K562 (cell line): Measurements from ENCODE around the gene SLC49A3. TPM values are rescaled to one million over a fixed set of nuclear protein-coding genes. Genes with fewer than 3 reads are reported as not detected.
A peak's percentile ranks its signal among the peaks of the same experiment; 100 is the strongest.

ENCODE experiments used
- BHLHE40 ChIP-seq: IDR thresholded peaks from 2 replicates; pipeline ENCODE4 v1.6.1; 2011; ENCODE audit warnings: low read length, improper control_type of control experiment
- CBFA2T2 ChIP-seq: fragments of 450-650 bp; conservative IDR thresholded peaks from 2 replicates; pipeline ENCODE4 v1.6.1; 2017; ENCODE audit warnings: mild to moderate bottlenecking
- CHAMP1 ChIP-seq: fragments of 450-650 bp; IDR thresholded peaks from 2 replicates; pipeline ENCODE4 v1.6.1; 2016; ENCODE audit warnings: mild to moderate bottlenecking
- DDX20 ChIP-seq: fragments of 450-650 bp; IDR thresholded peaks from 2 replicates; pipeline ENCODE4 v1.6.1; 2016; ENCODE audit warnings: missing genetic modification characterization, low read depth, mild to moderate bottlenecking, missing compliant biosample characterization, moderate library complexity
- FUS ChIP-seq: fragments of 200-400 bp; formaldehyde crosslinking; optimal IDR thresholded peaks from 2 replicates; pipeline ENCODE3; 2017; ENCODE audit warnings: low read depth, low read length
- JUNB ChIP-seq: fragments of 450-650 bp; formaldehyde crosslinking; conservative IDR thresholded peaks from 2 replicates; pipeline ENCODE4 v1.4.0; 2020; ENCODE audit warnings: mild to moderate bottlenecking
- MIER1 ChIP-seq: fragments of 450-650 bp; IDR thresholded peaks from 2 replicates; pipeline ENCODE4 v1.6.1; 2016; ENCODE audit warnings: antibody characterized with exemption, mild to moderate bottlenecking, low read depth
- PCBP2 ChIP-seq: fragments of 200-400 bp; formaldehyde crosslinking; IDR thresholded peaks from 2 replicates; pipeline ENCODE4 v1.6.1; 2018; ENCODE audit warnings: low read length, low read depth, mild to moderate bottlenecking, moderate library complexity; ENCODE audit not compliant: poor library complexity, severe bottlenecking
- POU5F1 ChIP-seq: fragments of 150-350 bp; IDR thresholded peaks from 2 replicates; pipeline ENCODE4 v1.6.1; 2014; ENCODE audit warnings: borderline replicate concordance, low read length, low read depth, mild to moderate bottlenecking; ENCODE audit not compliant: partially characterized antibody
- RAD51 ChIP-seq: fragments of 450-650 bp; IDR thresholded peaks from 2 replicates; pipeline ENCODE4 v1.7.1; 2016; ENCODE audit warnings: low read depth, mild to moderate bottlenecking, borderline replicate concordance
- RUNX1 ChIP-seq: sonication (generic); IDR thresholded peaks from 2 replicates; pipeline ENCODE4 v1.6.1; 2016; ENCODE audit warnings: antibody characterized with exemption, low read depth
- SAFB2 ChIP-seq: fragments of 200-400 bp; formaldehyde crosslinking; IDR thresholded peaks from 2 replicates; pipeline ENCODE4 v1.6.1; 2018; ENCODE audit warnings: borderline replicate concordance, low read length, low read depth, moderate library complexity; ENCODE audit not compliant: severe bottlenecking
- SPI1 ChIP-seq: IDR thresholded peaks from 2 replicates; pipeline ENCODE4 v1.6.1; 2011; ENCODE audit warnings: low read depth, low read length, control low read depth, borderline replicate concordance
- ZNF165 ChIP-seq: fragments of 250-450 bp; sonication (Bioruptor Pico); IDR thresholded peaks from 2 replicates; pipeline ENCODE4 v1.4.0; 2020; ENCODE audit warnings: borderline replicate concordance
- ZNF444 ChIP-seq: fragments of 250-450 bp; sonication (Bioruptor Pico); IDR thresholded peaks from 2 replicates; pipeline ENCODE4 v1.4.0; 2020; ENCODE audit warnings: mild to moderate bottlenecking, moderate library complexity
- ZNF699 ChIP-seq: fragments of 250-450 bp; sonication (Bioruptor Pico); IDR thresholded peaks from 2 replicates; pipeline ENCODE4 v1.8.0; 2021; ENCODE audit warnings: mild to moderate bottlenecking, moderate library complexity; ENCODE audit not compliant: insufficient replicate concordance
- ZZZ3 ChIP-seq: fragments of 450-650 bp; IDR thresholded peaks from 2 replicates; pipeline ENCODE4 v1.6.1; 2016; ENCODE audit warnings: antibody characterized with exemption, mild to moderate bottlenecking, moderate library complexity
- polyA plus RNA-seq, 8 experiments: library from polyadenylated mRNA; depleted of rRNA in 4 of 8; stranded (reverse) in 5 of 8; unstranded in 3 of 8; fragments of >200 nt; fragmentation: Nextera tagmentation in 2 of 8; fragmentation: Illumina TruSeq in 1 of 8; extraction: Ambion mirVana in 2 of 8; extraction: Trizol in 1 of 8; gene quantifications; 2 replicates each; pipeline versions ENCODE4 v1.2.1 to v1.2.3, GENCODE V29; 2011 to 2014; ENCODE audit warnings: inconsistent platforms in 1 of 8, missing spikeins in 1 of 8
- total RNA-seq, 7 experiments: library from RNA; depleted of rRNA in 6 of 7; stranded (reverse); fragments of >200 nt in 6 of 7; fragmentation: Illumina TruSeq in 2 of 7; extraction: Trizol in 2 of 7; gene quantifications; 2 replicates each; pipeline versions ENCODE4 v1.2.1 to v1.2.3, GENCODE V29; 2011 to 2021; ENCODE audit warnings: low replicate concordance in 1 of 7
- TF ChIP-seq, protein P1 (sequence below): sonication (generic); formaldehyde crosslinking; IDR thresholded peaks from 2 replicates; pipeline ENCODE4 v1.8.0; 2022; ENCODE audit warnings: mild to moderate bottlenecking, missing genetic modification reagents
- TF ChIP-seq, protein P2 (sequence below): sonication (generic); formaldehyde crosslinking; IDR thresholded peaks from 2 replicates; pipeline ENCODE4 v1.8.0; 2022; ENCODE audit warnings: missing genetic modification reagents, mild to moderate bottlenecking, moderate library complexity, borderline replicate concordance
- TF ChIP-seq, protein P3 (sequence below), 2 experiments: fragments of 450-650 bp in 1 of 2; sonication (generic) in 1 of 2; formaldehyde crosslinking in 1 of 2; IDR thresholded peaks in 1 of 2; conservative IDR thresholded peaks in 1 of 2; 2 replicates each; pipeline versions ENCODE4 v1.6.1 to v1.8.1; 2016 to 2023; ENCODE audit warnings: mild to moderate bottlenecking in 2 of 2, moderate library complexity in 2 of 2, inconsistent platforms in 1 of 2, missing genetic modification reagents in 1 of 2

The SLC49A3 gene
- total and polyA plus RNA-seq, 9 of the 15 experiments (the other 6 are each of a cell fraction or from before 2014, with no cell fraction given), result 0.24 to 0.41 TPM; not detected in 7

- TF ChIP-seq SPI1, result no peak
- no peak for TF ChIP-seq MIER1
- peak; percentile 74 for TF ChIP-seq RAD51
- TF ChIP-seq, protein P1, sequence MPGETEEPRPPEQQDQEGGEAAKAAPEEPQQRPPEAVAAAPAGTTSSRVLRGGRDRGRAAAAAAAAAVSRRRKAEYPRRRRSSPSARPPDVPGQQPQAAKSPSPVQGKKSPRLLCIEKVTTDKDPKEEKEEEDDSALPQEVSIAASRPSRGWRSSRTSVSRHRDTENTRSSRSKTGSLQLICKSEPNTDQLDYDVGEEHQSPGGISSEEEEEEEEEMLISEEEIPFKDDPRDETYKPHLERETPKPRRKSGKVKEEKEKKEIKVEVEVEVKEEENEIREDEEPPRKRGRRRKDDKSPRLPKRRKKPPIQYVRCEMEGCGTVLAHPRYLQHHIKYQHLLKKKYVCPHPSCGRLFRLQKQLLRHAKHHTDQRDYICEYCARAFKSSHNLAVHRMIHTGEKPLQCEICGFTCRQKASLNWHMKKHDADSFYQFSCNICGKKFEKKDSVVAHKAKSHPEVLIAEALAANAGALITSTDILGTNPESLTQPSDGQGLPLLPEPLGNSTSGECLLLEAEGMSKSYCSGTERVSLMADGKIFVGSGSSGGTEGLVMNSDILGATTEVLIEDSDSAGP (CRISPR knock-in tag), result no peak
- TF ChIP-seq CHAMP1, result no peak
- TF ChIP-seq PCBP2, result no peak
- TF ChIP-seq POU5F1, result no peak
- TF ChIP-seq FUS, result peak; percentile 30
- no peak for TF ChIP-seq ZNF165 (CRISPR knock-in tag)
- TF ChIP-seq ZNF444 (CRISPR knock-in tag), result no peak
- no peak for TF ChIP-seq DDX20 (tag)
- no peak for TF ChIP-seq SAFB2
- no peak for TF ChIP-seq ZNF699 (CRISPR knock-in tag)
- TF ChIP-seq JUNB (CRISPR knock-in tag), result peak; percentile 83
- peak; percentile 33 for TF ChIP-seq CBFA2T2
- TF ChIP-seq, protein P2, sequence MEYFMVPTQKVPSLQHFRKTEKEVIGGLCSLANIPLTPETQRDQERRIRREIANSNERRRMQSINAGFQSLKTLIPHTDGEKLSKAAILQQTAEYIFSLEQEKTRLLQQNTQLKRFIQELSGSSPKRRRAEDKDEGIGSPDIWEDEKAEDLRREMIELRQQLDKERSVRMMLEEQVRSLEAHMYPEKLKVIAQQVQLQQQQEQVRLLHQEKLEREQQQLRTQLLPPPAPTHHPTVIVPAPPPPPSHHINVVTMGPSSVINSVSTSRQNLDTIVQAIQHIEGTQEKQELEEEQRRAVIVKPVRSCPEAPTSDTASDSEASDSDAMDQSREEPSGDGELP (CRISPR knock-in tag), result peak; percentile 75
- TF ChIP-seq, protein P3, sequence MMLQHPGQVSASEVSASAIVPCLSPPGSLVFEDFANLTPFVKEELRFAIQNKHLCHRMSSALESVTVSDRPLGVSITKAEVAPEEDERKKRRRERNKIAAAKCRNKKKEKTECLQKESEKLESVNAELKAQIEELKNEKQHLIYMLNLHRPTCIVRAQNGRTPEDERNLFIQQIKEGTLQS (IDR thresholded peaks at IDR 0.05), result peak; percentile 97
- TF ChIP-seq, protein P3 (CRISPR knock-in tag; conservative IDR thresholded peaks at IDR 0.05), result no peak; the same call in 1 of the 2 replicates
- TF ChIP-seq RUNX1, result no peak
- peak; percentile 91 for TF ChIP-seq BHLHE40
- no peak for TF ChIP-seq ZZZ3
Measured at GRCh38 chr4:674172-675035, 14.5 kb downstream of the SLC49A3 start, which contains the start of the genes ATP5ME and MYL5 (continued).
